RKO (cell line): ENCODE results near the gene MAP3K14.

Experiments
- DNase-seq: peaks from one replicate; pipeline ENCODE4 v3.0.0-alpha.2; 2016; ENCODE audit warnings: low spot score

The MAP3K14 gene

DNA sequence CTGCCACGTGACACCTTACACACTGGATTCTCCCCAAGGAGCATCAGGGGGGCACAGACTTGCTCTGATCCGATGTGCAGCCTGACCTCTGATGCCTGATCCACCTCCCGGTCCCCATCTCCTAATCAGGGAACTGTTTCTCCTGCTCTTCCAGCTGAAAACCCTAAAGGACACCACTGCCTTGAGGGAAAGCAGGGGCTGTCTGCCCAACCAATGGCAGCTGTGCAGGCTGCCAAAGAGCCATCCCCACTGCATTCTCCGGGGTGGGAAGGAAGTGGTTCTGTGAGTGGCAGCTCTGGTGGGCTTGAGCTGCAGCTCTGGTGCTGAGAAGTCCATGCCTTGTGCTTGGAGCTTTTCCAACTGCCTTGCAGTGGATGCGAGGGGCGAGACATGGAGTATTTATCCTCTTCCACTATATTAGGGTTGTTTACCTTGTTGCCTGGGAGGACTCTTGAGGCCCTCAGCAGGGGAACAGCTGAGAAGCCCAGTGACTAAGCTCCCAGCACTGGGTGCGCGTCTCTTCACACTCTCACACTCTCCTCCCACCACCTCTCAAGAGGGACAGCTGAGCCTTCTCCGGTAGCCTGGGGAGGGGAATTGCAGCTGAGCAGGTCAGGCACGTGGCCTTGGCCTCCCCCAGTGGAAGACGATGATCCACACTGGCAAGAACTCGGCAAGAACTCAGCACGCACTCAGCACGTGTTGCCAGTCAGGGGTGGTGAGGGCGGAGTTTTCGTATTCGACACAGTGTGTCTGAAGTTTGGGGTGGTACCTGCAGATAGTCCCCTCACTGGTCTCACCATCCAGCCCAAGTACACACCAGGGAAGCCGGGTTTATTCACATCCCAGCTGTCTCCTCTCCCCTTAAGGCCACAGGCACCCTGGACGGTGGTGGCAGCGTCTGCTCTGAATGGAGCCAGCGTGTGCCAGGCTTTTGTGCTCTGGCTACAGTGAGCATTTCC, 33.9 kb downstream of the MAP3K14 start:
- no peak for DNase-seq

DNA sequence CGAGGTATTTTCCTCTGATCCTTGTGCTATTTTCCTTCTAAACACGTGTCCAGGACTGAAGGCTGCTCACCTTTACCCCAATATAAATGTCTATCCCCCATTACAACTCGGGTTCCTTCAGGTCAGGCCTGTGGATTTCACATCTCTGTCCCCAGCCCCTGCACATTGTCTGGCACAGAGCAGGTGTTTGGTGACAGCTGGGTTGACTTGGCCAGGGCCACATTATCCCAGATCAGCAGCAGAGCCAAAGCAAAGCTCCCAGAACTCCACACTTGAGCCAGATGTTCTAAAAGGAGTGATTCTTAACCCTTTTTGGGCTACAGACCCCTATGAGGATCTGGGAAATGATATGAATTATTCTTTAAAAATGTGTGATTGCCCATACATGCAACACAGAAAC, 36.9 kb downstream of the MAP3K14 start:
- DNase-seq = no peak

DNA sequence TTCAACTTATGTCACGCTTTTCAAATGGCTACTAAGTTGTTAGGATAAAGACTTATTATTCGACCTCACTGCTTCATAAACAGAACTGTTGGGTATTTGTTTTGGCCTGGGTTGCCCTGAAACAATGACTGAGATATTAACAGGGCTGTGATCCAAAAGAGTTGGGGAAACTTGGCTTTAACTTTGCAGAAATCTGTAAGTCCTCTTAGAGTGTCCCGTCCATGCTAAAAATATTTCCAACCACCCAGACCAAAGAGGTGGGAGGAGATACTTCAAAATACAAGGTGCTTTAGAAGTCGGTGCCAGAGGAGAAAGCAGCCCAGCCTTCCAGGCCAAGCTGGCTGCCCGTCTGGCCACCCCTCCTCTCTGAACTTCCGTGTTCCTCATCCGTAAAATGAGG, 38.8 kb downstream of the MAP3K14 start:
- DNase-seq = no peak

- DNase-seq = peak; percentile 86
These were observed 39.5 kb downstream of the MAP3K14 start for GRCh38 chr17:45277216-45277849.

- no peak for DNase-seq
These were observed 40.8 kb downstream of the MAP3K14 start for GRCh38 chr17:45276031-45276430.

- no peak for DNase-seq
These were observed 42.8 kb downstream of the MAP3K14 start for GRCh38 chr17:45274033-45274432.

- no peak for DNase-seq
These were observed 43.3 kb downstream of the MAP3K14 start for GRCh38 chr17:45273551-45273957.

GRCh38 chr17:45271603-45272002, 45.2 kb downstream of the MAP3K14 start:
- DNase-seq = no peak

GRCh38 chr17:45270828-45271418, 45.9 kb downstream of the MAP3K14 start:
- no peak for DNase-seq

DNA sequence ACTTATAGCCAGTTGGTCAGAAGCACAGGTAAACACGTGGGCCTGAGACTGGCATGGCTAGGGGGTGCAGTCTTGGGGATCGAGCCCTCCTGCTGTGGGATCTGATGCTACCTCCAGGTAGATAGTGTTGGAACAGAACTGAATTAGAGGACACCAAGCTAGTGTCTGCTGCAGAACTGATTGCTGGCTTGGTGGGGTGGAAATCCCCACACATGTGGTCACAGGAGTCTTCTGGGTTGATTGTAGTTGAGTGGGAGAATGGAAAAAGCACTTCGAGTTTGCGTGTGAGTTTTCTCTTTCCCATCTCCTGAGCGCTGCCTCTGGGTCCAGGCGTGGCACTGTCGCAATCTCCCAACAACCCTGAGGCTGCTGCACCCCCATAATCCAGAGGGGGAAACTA, 46.9 kb downstream of the MAP3K14 start:
- DNase-seq = no peak

DNA sequence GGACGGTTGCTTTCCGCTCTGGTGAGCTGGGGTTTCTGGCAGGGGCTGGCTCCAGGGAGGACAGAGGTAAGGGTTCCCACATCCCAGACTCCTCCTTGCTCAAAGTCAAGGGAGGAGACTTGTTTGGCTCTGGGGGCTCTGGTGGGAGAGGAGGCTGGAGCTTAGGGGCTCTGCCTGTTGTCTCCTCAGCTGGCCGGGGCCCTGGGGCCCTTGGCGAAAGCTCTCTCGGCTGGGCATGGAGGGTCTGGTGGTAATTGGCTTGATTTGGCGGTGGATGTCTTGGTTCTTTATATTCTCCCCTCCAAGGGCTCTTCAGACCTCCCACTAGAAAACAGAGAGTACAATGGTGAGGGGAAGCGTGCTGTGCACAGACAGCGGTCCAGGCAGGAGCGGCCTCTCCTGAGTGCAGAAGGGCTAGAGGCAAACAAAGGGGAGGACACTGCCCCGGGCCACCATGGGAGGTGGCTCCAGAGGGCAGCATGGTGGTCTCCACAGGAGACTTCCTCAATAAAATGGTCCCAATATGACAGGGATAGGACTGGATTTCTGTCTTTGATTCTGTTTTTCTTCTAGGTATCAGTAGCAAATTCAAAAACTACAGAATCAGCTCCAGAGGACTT, 49.3 kb downstream of the MAP3K14 start:
- DNase-seq = no peak

- no peak for DNase-seq
These were observed 50.4 kb downstream of the MAP3K14 start for GRCh38 chr17:45266372-45266926.

GRCh38 chr17:45265821-45266220, 51.0 kb downstream of the MAP3K14 start:
- DNase-seq = peak; percentile 40

DNA sequence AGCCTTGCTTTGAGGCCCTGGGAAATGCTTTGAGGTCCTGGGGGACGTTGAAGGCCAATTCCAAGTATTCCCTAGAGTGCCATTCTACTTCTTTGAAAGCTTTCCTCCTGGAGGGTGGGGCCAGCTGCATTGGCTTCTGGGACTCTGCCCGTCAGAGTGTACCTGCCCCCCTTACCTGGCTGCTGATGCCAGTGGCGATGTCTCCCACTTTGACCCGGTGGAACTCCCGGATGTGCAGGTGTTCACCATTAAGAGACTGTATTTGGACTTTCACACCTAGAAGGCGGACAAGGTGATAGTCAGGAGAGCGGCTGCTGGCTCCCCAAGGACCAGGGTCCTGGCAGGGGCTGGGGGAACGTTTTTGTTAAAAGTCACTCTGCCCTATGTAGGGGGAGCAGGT, 51.8 kb downstream of the MAP3K14 start:
- no peak for DNase-seq

GRCh38 chr17:45264430-45264829, 52.4 kb downstream of the MAP3K14 start:
- DNase-seq = no peak

DNA sequence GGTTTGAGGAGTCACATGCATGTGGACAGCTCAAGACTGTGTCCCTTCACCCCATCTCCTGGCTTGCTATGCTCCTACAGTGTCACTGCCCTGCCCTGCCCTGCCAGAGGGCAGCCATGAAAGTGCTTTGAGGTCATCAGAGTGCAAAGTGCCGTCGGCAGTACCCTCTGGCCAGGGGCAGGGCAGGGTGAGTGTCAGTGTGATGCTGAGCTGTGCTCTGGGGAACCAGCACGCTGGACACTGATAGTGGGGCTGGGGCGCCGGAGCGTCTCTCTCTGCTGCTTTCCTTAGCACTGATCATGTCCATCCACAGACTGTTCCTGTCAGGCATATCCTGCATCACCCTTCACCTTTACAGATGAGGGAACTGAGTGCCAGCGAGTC, 53.4 kb downstream of the MAP3K14 start:
- no peak for DNase-seq

- DNase-seq = no peak
These were observed 54.0 kb downstream of the MAP3K14 start for GRCh38 chr17:45262516-45263476.

DNA sequence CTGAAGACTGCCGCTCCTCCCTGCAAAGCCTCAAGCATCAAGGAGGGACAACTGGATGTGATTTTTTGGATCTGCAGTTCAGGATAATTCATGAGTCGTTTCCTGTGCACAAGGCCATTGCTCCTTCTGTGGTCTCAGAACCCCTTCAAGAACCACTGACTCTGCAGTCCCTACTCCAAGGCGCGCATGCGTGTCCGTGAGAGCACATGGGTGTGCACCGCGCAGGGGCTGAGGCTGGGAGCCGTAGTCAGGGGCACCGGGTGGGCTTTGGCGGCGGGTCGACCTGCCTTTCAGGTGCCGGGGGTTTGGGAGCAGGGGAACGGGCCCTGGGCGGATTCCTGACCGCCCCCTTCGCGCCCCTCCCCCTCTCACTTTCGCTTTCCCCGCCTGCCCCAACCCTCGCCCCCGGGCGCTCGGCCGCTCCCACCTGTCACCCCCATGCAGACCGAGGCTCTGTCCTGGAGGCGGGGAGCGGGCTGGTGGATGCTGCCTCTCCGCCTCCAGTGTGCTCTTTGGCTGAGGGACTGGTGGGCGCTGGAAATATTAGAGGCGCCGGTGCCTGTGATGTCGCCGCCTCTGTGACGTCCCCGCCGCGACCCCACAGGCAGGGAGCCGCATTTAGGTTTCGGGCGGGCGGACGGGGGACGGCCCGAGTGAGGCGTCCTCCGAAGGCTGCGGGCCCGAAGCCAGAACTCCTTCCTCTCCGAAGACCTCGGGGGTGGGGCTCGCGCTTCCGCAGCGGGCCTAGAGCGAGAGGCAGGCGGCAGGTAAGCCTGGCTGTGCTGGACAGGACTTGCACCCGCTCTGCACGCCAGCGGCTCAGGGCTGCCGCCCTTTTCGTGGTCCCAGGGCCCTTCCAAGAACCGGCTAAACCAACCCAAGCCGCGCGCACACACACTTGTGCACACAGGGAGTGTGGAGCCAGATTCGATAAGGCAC, 55.0 kb downstream of the MAP3K14 start, which contains the start of gene SPATA32:
Gene SPATA32, minus strand, starts transcription at position 518 of the 939 bp plus-strand sequence. Its CDS starts 78 bp downstream, at position 440.
- DNase-seq = no peak

GRCh38 chr17:45260204-45260783, 56.5 kb downstream of the MAP3K14 start:
- no peak for DNase-seq
